PC-3 (cell line): ENCODE data around the gene EXD3. TPM values are rescaled to one million over a fixed set of nuclear protein-coding genes. Genes with fewer than 3 reads are reported as not detected.

ENCODE experiments used
- ATAC-seq: fragments of 200-7000 bp; cut with Tn5 transposase; 2 replicates; pipeline ENCODE4 v1.9.1; 2020; ENCODE audit warnings: mild to moderate bottlenecking, moderate library complexity
- BruUV-seq: library from RNA; stranded (reverse); fragments of 400-500 nt; replicated peaks from 2 replicates; lab custom pipeline; 2021; lab: Mats Ljungman, UMichigan
- CTCF ChIA-PET: fragments of 300-600 bp; sonication (Branson Sonifier 250); formaldehyde crosslinking; loops from one replicate; lab custom pipeline; 2022; ENCODE audit warnings: antibody characterized with exemption; lab: Charles Lee
- POLR2A ChIA-PET: fragments of 300-600 bp; sonication (Branson Sonifier 250); formaldehyde crosslinking; loops from one replicate; lab custom pipeline; 2022; ENCODE audit warnings: antibody characterized with exemption; ENCODE audit not compliant: unreplicated experiment; lab: Charles Lee
- DNase-seq: peaks from one replicate; pipeline ENCODE4 v3.0.0-alpha.2; 2015
- H2AFZ ChIP-seq: fragments of 300-600 bp; sonication (generic); 2 replicates; pipeline ENCODE4 v1.6.0; 2016; ENCODE audit warnings: antibody characterized with exemption, low read length
- H3F3A ChIP-seq: fragments of 300-600 bp; sonication (generic); one replicate; pipeline ENCODE4 v1.6.0; 2017; ENCODE audit warnings: antibody characterized with exemption, low read length, control low read depth, mild to moderate bottlenecking; ENCODE audit not compliant: unreplicated experiment
- H3K27ac ChIP-seq: fragments of 300-600 bp; sonication (generic); 2 replicates; pipeline ENCODE4 v1.5.1; 2016; ENCODE audit warnings: mild to moderate bottlenecking, low read length
- H3K27me3 ChIP-seq: fragments of 300-600 bp; sonication (generic); 2 replicates; pipeline ENCODE4 v1.6.1; 2016; ENCODE audit warnings: low read length, mixed read lengths
- H3K36me3 ChIP-seq: fragments of 300-600 bp; sonication (generic); 2 replicates; pipeline ENCODE4 v1.6.1; 2016; ENCODE audit warnings: low read depth, mixed run types, low read length, mixed read lengths
- H3K4me1 ChIP-seq: fragments of 300-600 bp; sonication (generic); 2 replicates; pipeline ENCODE4 v1.5.1; 2016; ENCODE audit warnings: low read length; ENCODE audit not compliant: insufficient read depth
- H3K4me2 ChIP-seq: fragments of 300-600 bp; sonication (generic); 2 replicates; pipeline ENCODE4 v1.6.0; 2016; ENCODE audit warnings: low read length
- H3K4me3 ChIP-seq: fragments of 300-600 bp; sonication (generic); 2 replicates; pipeline ENCODE4 v1.5.1; 2016; ENCODE audit warnings: mild to moderate bottlenecking, low read length, mixed read lengths
- H3K79me2 ChIP-seq: fragments of 300-600 bp; sonication (generic); 2 replicates; pipeline ENCODE4 v1.6.1; 2017; ENCODE audit warnings: low read length, mixed read lengths
- H3K9ac ChIP-seq: fragments of 300-600 bp; sonication (generic); 2 replicates; pipeline ENCODE4 v1.6.0; 2016; ENCODE audit warnings: mild to moderate bottlenecking, low read length
- H3K9me2 ChIP-seq: fragments of 300-600 bp; sonication (generic); replicated peaks from 2 replicates; pipeline ENCODE4 v1.6.1; 2016; ENCODE audit warnings: mixed run types, low read length, mixed read lengths
- H3K9me3 ChIP-seq: fragments of 300-600 bp; sonication (generic); 2 replicates; pipeline ENCODE4 v1.6.1; 2016; ENCODE audit warnings: low read length, mixed read lengths
- H4K20me1 ChIP-seq: fragments of 300-600 bp; sonication (generic); 2 replicates; pipeline ENCODE4 v1.6.1; 2016; ENCODE audit warnings: low read length, mixed read lengths
- CTCF ChIP-seq: fragments of 300-600 bp; sonication (generic); conservative IDR thresholded peaks from 2 replicates; pipeline ENCODE4 v1.5.1; 2017; ENCODE audit warnings: antibody characterized with exemption, low read depth, mild to moderate bottlenecking, low read length
- EZH2 ChIP-seq: fragments of 300-600 bp; sonication (generic); IDR thresholded peaks from one replicate; pipeline ENCODE4 v1.6.1; 2017; ENCODE audit warnings: antibody characterized with exemption, mild to moderate bottlenecking, low read length; ENCODE audit not compliant: unreplicated experiment
- EZH2phosphoT487 ChIP-seq: fragments of 300-600 bp; sonication (generic); IDR thresholded peaks from 2 replicates; pipeline ENCODE4 v1.6.1; 2018; ENCODE audit warnings: mild to moderate bottlenecking, antibody characterized with exemption, low read length, borderline replicate concordance
- intact Hi-C: fragments of 100-400 bp; cut with micrococcal nuclease; formaldehyde crosslinking; loops from 2 replicates; pipeline ENCODE4 v1.9.0; 2023
- total RNA-seq: library from RNA; depleted of rRNA; stranded (reverse); fragments of >200 nt; gene quantifications from 2 replicates; pipeline ENCODE4 v1.2.3, GENCODE V29; 2014

Gene EXD3
- total RNA-seq, 1 experiment from 2014 or later = 1.9 TPM

DNA sequence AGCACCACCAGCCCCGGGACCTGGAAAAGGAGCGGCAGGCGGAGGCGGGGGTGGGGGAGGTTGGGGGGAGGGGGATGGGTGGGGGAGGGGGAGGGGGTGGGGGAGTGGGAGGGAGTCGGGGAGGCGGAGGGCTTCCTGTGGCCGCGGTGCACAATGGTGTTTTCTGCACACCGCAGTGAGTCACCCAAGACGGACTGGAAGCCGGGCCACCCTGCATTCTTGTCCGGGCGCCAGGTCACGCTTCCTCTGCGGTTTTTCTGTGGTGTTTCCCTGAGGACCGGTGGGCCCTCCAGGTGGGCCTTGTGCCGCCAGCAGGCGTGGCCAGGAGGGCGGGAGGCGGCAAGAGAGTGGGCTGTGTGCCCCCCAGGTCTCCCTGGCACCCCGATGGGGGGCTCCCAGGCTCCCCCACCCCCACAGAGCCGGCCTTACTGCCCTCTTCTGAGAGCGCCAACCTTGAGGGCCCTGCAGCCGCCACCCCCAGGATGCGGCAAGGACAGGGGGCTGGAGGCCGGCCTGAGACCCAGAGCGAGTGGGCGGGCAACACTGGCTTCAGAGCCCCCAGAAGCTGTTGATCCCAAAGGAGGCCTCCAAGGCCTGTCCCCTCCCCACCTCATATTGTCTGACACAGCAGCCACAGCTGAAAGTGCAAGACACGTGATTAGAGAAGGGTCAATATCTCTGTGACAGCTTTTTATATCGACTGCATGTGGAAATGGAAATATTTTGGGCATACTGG is 11.1 kb downstream of the EXD3 start:
- Histone ChIP-seq H4K20me1 (no peaks in the 10 kb centered on the region), H3K4me2 (peak overlapping the region; percentile 78), H3F3A (no peaks in the 10 kb centered on the region), H3K4me3 (peak overlapping the region; percentile 35; the same call in 1 of the 2 replicates), H3K27ac (peak overlapping the region; percentile 40), H3K9ac (peak overlapping the region; percentile 45), H3K9me3 (no peaks in the 10 kb centered on the region), H3K9me2 (no peaks in the 10 kb centered on the region), H3K36me3 (no peaks in the 10 kb centered on the region), H3K79me2 (peaks cover 3% of the 10 kb centered on the region; the same call in 1 of the 2 replicates), H3K27me3 (no peaks in the 10 kb centered on the region), H2AFZ (no peak overlapping the region), H3K4me1 (peaks cover 21% of the 10 kb centered on the region)
- no peak for TF ChIP-seq CTCF
- no peak for TF ChIP-seq EZH2
- TF ChIP-seq EZH2phosphoT487 = no peak
- peak; percentile 78 for ATAC-seq
- no TSS peak for BruUV-seq
- peak; percentile 89 for DNase-seq
- intact Hi-C loops = no loop called here
- CTCF ChIA-PET = no interaction called here
- POLR2A ChIA-PET = no interaction called here

DNA sequence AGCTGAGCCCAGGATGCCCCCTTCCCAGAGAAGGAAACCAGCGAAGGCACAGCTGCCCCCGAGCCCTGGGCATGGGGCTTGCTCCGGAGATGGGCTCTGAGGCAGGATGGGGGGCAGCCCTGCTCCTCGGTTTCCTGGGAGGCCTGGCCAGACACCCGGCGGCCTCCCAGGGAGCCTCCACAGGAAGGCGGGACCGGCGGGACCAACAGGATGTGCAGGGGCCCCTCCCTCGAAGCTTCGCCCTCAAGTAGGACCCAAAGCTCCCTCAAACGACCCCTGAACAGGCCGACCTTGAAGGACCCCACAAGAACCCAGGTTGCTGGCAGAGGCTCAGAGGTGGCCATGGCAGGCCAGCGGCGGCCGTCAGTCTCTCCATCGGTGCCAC is 11.7 kb downstream of the EXD3 start:
- no peaks in the 10 kb centered on the region for H3F3A ChIP-seq
- no peaks in the 10 kb centered on the region for H3K9me3 ChIP-seq
- TF ChIP-seq CTCF (no peak), EZH2 (no peak), EZH2phosphoT487 (no peak)
- BruUV-seq = no TSS peak
- H3K9me2 ChIP-seq = no peaks in the 10 kb centered on the region
- H4K20me1 ChIP-seq = no peaks in the 10 kb centered on the region
- POLR2A ChIA-PET = no interaction called here
- H3K27me3 ChIP-seq = no peaks in the 10 kb centered on the region
- no peak for DNase-seq
- H3K27ac ChIP-seq = no peak overlapping the region
- H3K79me2 ChIP-seq = peaks cover 3% of the 10 kb centered on the region; the same call in 1 of the 2 replicates
- no peak overlapping the region for H2AFZ ChIP-seq
- H3K4me2 ChIP-seq = no peak overlapping the region; the same call in 1 of the 2 replicates
- intact Hi-C loops = no loop called here
- no peak overlapping the region for H3K4me3 ChIP-seq
- ATAC-seq = no peak
- H3K9ac ChIP-seq = no peak overlapping the region
- CTCF ChIA-PET = no interaction called here
- H3K36me3 ChIP-seq = no peaks in the 10 kb centered on the region
- peaks cover 21% of the 10 kb centered on the region for H3K4me1 ChIP-seq

DNA sequence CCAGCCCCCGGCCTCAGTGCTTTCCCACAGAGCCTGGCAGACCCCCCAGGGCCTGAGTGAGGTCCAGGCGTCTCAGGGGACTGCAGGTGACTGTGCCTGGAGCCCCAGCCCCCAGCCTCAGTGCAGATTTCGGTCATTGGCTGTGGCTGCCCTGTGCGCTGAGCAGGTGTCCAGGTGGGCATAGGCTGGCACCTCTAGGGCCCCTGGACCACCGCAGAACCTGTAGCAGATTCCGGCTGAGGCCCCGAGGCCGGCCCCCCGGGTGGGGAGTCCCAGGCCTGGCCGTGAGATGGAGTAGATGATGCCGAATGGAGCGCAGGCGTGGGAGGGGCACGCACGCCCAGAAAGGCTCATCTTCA is 12.1 kb downstream of the EXD3 start:
- CTCF ChIA-PET = no interaction called here
- POLR2A ChIA-PET = no interaction called here

More for the DNA sequence above, 12.1 kb downstream of the EXD3 start:
- intact Hi-C loops = no loop called here
- Histone ChIP-seq H3K36me3 (no peaks in the 10 kb centered on the region), H3K27me3 (no peaks in the 10 kb centered on the region), H3K9me2 (no peaks in the 10 kb centered on the region), H3K9ac (no peak overlapping the region), H3K27ac (no peak overlapping the region), H3K4me1 (peaks cover 21% of the 10 kb centered on the region), H3K79me2 (peaks cover 3% of the 10 kb centered on the region; the same call in 1 of the 2 replicates), H2AFZ (no peak overlapping the region), H3K9me3 (no peaks in the 10 kb centered on the region), H3F3A (no peaks in the 10 kb centered on the region), H4K20me1 (no peaks in the 10 kb centered on the region), H3K4me2 (no peak overlapping the region; the same call in 1 of the 2 replicates), H3K4me3 (no peak overlapping the region)
- no TSS peak for BruUV-seq
- DNase-seq = no peak
- TF ChIP-seq EZH2phosphoT487 (no peak), CTCF (no peak), EZH2 (no peak)
- no peak for ATAC-seq
